CD8-positive, alpha-beta memory T cell (primary cell): ENCODE data around the gene SART3. TPM values are rescaled to one million over a fixed set of nuclear protein-coding genes. Genes with fewer than 3 reads are reported as not detected.

ENCODE experiments used
- CTCF ChIA-PET: fragments of 350-600 bp; sonication (Branson Sonifier 250); formaldehyde crosslinking; loops from one replicate; lab custom pipeline; 2021; ENCODE audit warnings: antibody characterized with exemption; lab: Charles Lee
- POLR2A ChIA-PET: fragments of 350-600 bp; sonication (Branson Sonifier 250); formaldehyde crosslinking; loops from one replicate; lab custom pipeline; 2021; ENCODE audit warnings: antibody characterized with exemption; lab: Charles Lee
- DNase-seq, 5 donors: peaks; one replicate each; pipeline versions ENCODE4 v3.0.0 to v3.0.0-alpha.2; 2020 to 2022; ENCODE audit warnings: mixed read lengths in 1 of 5
- H3K27ac ChIP-seq: one replicate; pipeline ENCODE4 v1.7.0; 2013; ENCODE audit warnings: low read depth, mild to moderate bottlenecking, low read length, moderate library complexity
- H3K27me3 ChIP-seq: 2 replicates; pipeline ENCODE4 v1.7.0; 2013; ENCODE audit warnings: low read length, mild to moderate bottlenecking; ENCODE audit not compliant: insufficient read depth, poor library complexity, severe bottlenecking
- H3K36me3 ChIP-seq: 2 replicates; pipeline ENCODE4 v1.7.0; 2013; ENCODE audit warnings: mild to moderate bottlenecking, low read length, moderate library complexity; ENCODE audit not compliant: insufficient read depth
- H3K4me1 ChIP-seq: 2 replicates; pipeline ENCODE4 v1.7.0; 2013; ENCODE audit warnings: mild to moderate bottlenecking, low read length, moderate library complexity; ENCODE audit not compliant: insufficient read depth
- H3K4me3 ChIP-seq: 2 replicates; pipeline ENCODE4 v1.7.0; 2013; ENCODE audit warnings: mild to moderate bottlenecking, low read length
- H3K9me3 ChIP-seq: 2 replicates; pipeline ENCODE4 v1.7.0; 2013; ENCODE audit warnings: mild to moderate bottlenecking, low read length
- H3K27ac Mint-ChIP-seq, 8 donors: one replicate each; pipeline ENCODE4 v1.8.0; 2020 to 2021; ENCODE audit warnings: mixed read lengths in 8 of 8, mild to moderate bottlenecking in 6 of 8, inconsistent platforms in 3 of 8, moderate library complexity in 3 of 8
- H3K27me3 Mint-ChIP-seq, 2 donors: one replicate each; pipeline ENCODE4 v1.8.0; 2020 to 2021; ENCODE audit warnings: mixed read lengths in 2 of 2, mild to moderate bottlenecking in 1 of 2, moderate library complexity in 1 of 2
- H3K36me3 Mint-ChIP-seq, 3 donors: one replicate each; pipeline ENCODE4 v1.8.0; 2020 to 2021; ENCODE audit warnings: mixed read lengths in 3 of 3, inconsistent platforms in 1 of 3, mild to moderate bottlenecking in 1 of 3
- H3K4me1 Mint-ChIP-seq, 3 donors: one replicate each; pipeline ENCODE4 v1.8.0; 2020 to 2021; ENCODE audit warnings: mixed read lengths in 3 of 3, inconsistent platforms in 1 of 3, mild to moderate bottlenecking in 1 of 3
- H3K4me3 Mint-ChIP-seq, 7 donors: one replicate each; pipeline ENCODE4 v1.8.0; 2020 to 2021; ENCODE audit warnings: mixed read lengths in 7 of 7, mild to moderate bottlenecking in 6 of 7, moderate library complexity in 4 of 7, inconsistent platforms in 2 of 7
- H3K9me3 Mint-ChIP-seq, 5 donors: one replicate each; pipeline ENCODE4 v1.8.0; 2020 to 2022; ENCODE audit warnings: mixed read lengths in 5 of 5, mild to moderate bottlenecking in 3 of 5, moderate library complexity in 2 of 5, inconsistent platforms in 1 of 5
- polyA plus RNA-seq: library from polyadenylated mRNA; unstranded; fragments of 300-500 nt; fragmentation: Illumina TruSeq; gene quantifications from one replicate; pipeline ENCODE4 v1.2.3, GENCODE V29; 2021
- total RNA-seq, 2 experiments: library from RNA; stranded (reverse); gene quantifications; one replicate each; pipeline ENCODE4 v1.2.3, GENCODE V29; 2021

SART3 gene
- total and polyA plus RNA-seq, 3 experiments from 2014 or later, result 40.1 to 82.7 (median 82.4) TPM

DNA sequence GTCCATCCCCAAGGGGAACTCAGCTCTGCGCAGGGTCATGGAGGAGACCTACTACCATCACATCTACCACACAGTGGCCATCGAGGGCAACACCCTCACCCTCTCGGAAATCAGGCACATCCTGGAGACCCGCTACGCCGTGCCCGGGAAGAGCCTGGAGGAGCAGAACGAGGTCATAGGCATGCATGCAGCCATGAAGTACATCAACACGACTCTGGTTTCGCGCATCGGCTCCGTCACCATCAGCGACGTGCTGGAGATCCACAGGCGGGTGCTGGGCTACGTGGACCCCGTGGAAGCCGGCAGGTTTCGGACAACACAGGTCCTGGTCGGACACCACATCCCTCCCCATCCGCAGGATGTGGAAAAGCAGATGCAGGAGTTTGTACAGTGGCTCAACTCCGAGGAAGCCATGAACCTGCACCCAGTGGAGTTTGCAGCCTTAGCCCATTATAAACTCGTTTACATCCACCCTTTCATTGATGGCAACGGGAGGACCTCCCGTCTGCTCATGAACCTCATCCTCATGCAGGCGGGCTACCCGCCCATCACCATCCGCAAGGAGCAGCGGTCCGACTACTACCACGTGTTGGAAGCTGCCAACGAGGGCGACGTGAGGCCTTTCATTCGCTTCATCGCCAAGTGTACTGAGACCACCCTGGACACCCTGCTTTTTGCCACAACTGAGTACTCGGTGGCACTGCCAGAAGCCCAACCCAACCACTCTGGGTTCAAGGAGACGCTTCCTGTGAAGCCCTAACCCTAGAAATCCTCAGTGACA lies 42.1 kb downstream of the SART3 start:
- POLR2A ChIA-PET, result no interaction called here
- Histone ChIP-seq H3K4me1 (peaks cover 8% of the 10 kb centered on the region), H3K9me3 (no peaks in the 10 kb centered on the region), H3K4me3 (no peak overlapping the region), H3K27ac (no peak overlapping the region), H3K36me3 (peaks cover 47% of the 10 kb centered on the region), H3K27me3 (no peaks in the 10 kb centered on the region)
- no peaks in the 10 kb centered on the region for H3K27me3 Mint-ChIP-seq
- DNase-seq, result no peak
- peaks cover 22 to 34% (median 33%) of the 10 kb centered on the region in 3 donors for H3K4me1 Mint-ChIP-seq
- H3K4me3 Mint-ChIP-seq, result peak overlapping the region in 1 of 7 donors; percentile 62
- H3K27ac Mint-ChIP-seq, result peak overlapping the region in 4 of 8 donors; percentile 10 to 76 (median 60)
- CTCF ChIA-PET, result interaction anchor here (1.4 kb wide), 1 partner anchor 12 kb away, joined by 3 read pairs; no protein-coding TSS in a partner anchor
- H3K9me3 Mint-ChIP-seq, result no peaks in the 10 kb centered on the region
- H3K36me3 Mint-ChIP-seq, result peaks cover 0 to 72% (median 6%) of the 10 kb centered on the region in 3 donors

GRCh38 chr12:108518101-108518715 lies 42.8 kb downstream of the SART3 start:
- peaks cover 0 to 65% (median 5%) of the 10 kb centered on the region in 3 donors for H3K36me3 Mint-ChIP-seq
- no peaks in the 10 kb centered on the region for H3K9me3 Mint-ChIP-seq
- H3K27ac ChIP-seq, result no peak overlapping the region
- H3K4me3 Mint-ChIP-seq, result peak overlapping the region in 1 of 7 donors; percentile 62
- H3K36me3 ChIP-seq, result peaks cover 40% of the 10 kb centered on the region
- H3K27ac Mint-ChIP-seq, result peak overlapping the region in 2 of 8 donors; percentile 58 to 63
- DNase-seq, result no peak
- no peak overlapping the region for H3K4me3 ChIP-seq
- CTCF ChIA-PET, result interaction anchor here (1.4 kb wide), 1 partner anchor 13 kb away, joined by 3 read pairs; no protein-coding TSS in a partner anchor
- POLR2A ChIA-PET, result no interaction called here
- H3K27me3 ChIP-seq, result no peaks in the 10 kb centered on the region
- H3K9me3 ChIP-seq, result no peaks in the 10 kb centered on the region
- H3K4me1 Mint-ChIP-seq, result peaks cover 25 to 36% (median 33%) of the 10 kb centered on the region in 3 donors
- H3K27me3 Mint-ChIP-seq, result no peaks in the 10 kb centered on the region
- H3K4me1 ChIP-seq, result peaks cover 8% of the 10 kb centered on the region

- Mint-ChIP-seq H3K4me1 (peaks cover 26 to 36% (median 33%) of the 10 kb centered on the region in 3 donors), H3K27ac (peak overlapping the region in 7 of 8 donors; percentile 37 to 93 (median 73)), H3K27me3 (no peaks in the 10 kb centered on the region), H3K9me3 (no peaks in the 10 kb centered on the region), H3K36me3 (peaks cover 0 to 58% (median 5%) of the 10 kb centered on the region in 3 donors), H3K4me3 (peak overlapping the region in 4 of 7 donors; percentile 11 to 92 (median 31))
- POLR2A ChIA-PET, result no interaction called here
- no peak overlapping the region for H3K27ac ChIP-seq
- CTCF ChIA-PET, result no interaction called here
- peaks cover 33% of the 10 kb centered on the region for H3K36me3 ChIP-seq
- no peak for DNase-seq
- H3K4me3 ChIP-seq, result no peak overlapping the region
- no peaks in the 10 kb centered on the region for H3K9me3 ChIP-seq
- H3K4me1 ChIP-seq, result peaks cover 8% of the 10 kb centered on the region
- H3K27me3 ChIP-seq, result no peaks in the 10 kb centered on the region
Measured at GRCh38 chr12:108517288-108518100, 43.5 kb downstream of the SART3 start.

GRCh38 chr12:108516511-108517275 lies 44.3 kb downstream of the SART3 start:
- Histone ChIP-seq H3K27me3 (no peaks in the 10 kb centered on the region), H3K27ac (no peak overlapping the region), H3K9me3 (no peaks in the 10 kb centered on the region), H3K4me3 (peak overlapping the region; percentile 55), H3K36me3 (peaks cover 27% of the 10 kb centered on the region), H3K4me1 (peaks cover 8% of the 10 kb centered on the region)
- H3K27me3 Mint-ChIP-seq, result peaks cover 0 to 3% of the 10 kb centered on the region in 2 donors
- H3K4me1 Mint-ChIP-seq, result peaks cover 31 to 43% (median 40%) of the 10 kb centered on the region in 3 donors
- DNase-seq, result no peak
- H3K36me3 Mint-ChIP-seq, result peaks cover 0 to 50% (median 5%) of the 10 kb centered on the region in 3 donors
- H3K27ac Mint-ChIP-seq, result peak overlapping the region; percentile 60 to 99 (median 94)
- no peaks in the 10 kb centered on the region for H3K9me3 Mint-ChIP-seq
- H3K4me3 Mint-ChIP-seq, result peak overlapping the region; percentile 92 to 99 (median 95)
- CTCF ChIA-PET, result no interaction called here
- POLR2A ChIA-PET, result no interaction called here

DNA sequence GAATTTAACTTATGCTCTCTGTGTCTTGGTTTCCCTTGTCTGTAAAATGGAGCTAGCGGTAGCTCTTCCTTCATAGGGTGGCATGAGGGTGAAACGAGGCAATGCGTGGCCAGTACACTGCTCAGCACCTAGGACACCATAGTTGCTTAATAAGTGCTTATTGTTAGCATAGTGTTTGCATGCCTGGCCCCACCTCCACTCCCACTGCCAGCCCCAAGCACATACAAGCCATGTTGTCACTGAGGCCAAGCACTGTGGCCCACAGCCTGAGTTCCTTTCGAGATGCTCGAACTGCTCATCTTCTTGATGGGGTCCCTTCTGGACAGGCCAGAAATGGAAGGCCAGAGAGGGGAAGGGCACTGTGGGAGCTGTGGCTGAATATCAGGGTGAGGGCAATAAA lies 45.1 kb downstream of the SART3 start:
- peak overlapping the region; percentile 55 for H3K4me3 ChIP-seq
- H3K4me3 Mint-ChIP-seq, result peak overlapping the region; percentile 92 to 99 (median 95)
- H3K36me3 ChIP-seq, result peaks cover 19% of the 10 kb centered on the region
- POLR2A ChIA-PET, result interaction anchor here (0.6 to 0.8 kb wide), 3 partner anchors 16 to 1625 kb away, joined by 3 to 4 read pairs (median 3); no protein-coding TSS in a partner anchor
- H3K9me3 Mint-ChIP-seq, result no peaks in the 10 kb centered on the region
- H3K4me1 Mint-ChIP-seq, result peaks cover 32 to 47% (median 44%) of the 10 kb centered on the region in 3 donors
- no peaks in the 10 kb centered on the region for H3K27me3 ChIP-seq
- CTCF ChIA-PET, result no interaction called here
- H3K27ac ChIP-seq, result peak overlapping the region; percentile 70
- peaks cover 8% of the 10 kb centered on the region for H3K4me1 ChIP-seq
- peaks cover 0 to 42% (median 5%) of the 10 kb centered on the region in 3 donors for H3K36me3 Mint-ChIP-seq
- DNase-seq, result no peak
- peaks cover 0 to 5% of the 10 kb centered on the region in 2 donors for H3K27me3 Mint-ChIP-seq
- H3K27ac Mint-ChIP-seq, result peak overlapping the region; percentile 60 to 99 (median 95)
- no peaks in the 10 kb centered on the region for H3K9me3 ChIP-seq

GRCh38 chr12:108514973-108515814 lies 45.8 kb downstream of the SART3 start, which contains the start of gene FICD:
Gene FICD (plus strand): TSS chr12:108515277. CDS start chr12:108516973, 1,696 bp downstream.
- Histone ChIP-seq H3K9me3 (no peaks in the 10 kb centered on the region), H3K4me1 (peaks cover 8% of the 10 kb centered on the region), H3K36me3 (peaks cover 12% of the 10 kb centered on the region), H3K27me3 (no peaks in the 10 kb centered on the region), H3K27ac (peak within 1 kb of the TSS; percentile 70), H3K4me3 (peak within 1 kb of the TSS; percentile 55)
- CTCF ChIA-PET, result no interaction called here
- Mint-ChIP-seq H3K36me3 (peaks cover 0 to 35% (median 3%) of the 10 kb centered on the region in 3 donors), H3K9me3 (no peaks in the 10 kb centered on the region), H3K27ac (peak within 1 kb of the TSS; percentile 60 to 99 (median 95)), H3K27me3 (peaks cover 0 to 5% of the 10 kb centered on the region in 2 donors), H3K4me1 (peaks cover 32 to 46% (median 41%) of the 10 kb centered on the region in 3 donors), H3K4me3 (peak within 1 kb of the TSS; percentile 92 to 99 (median 95))
- peak; percentile 98 to 100 (median 99) for DNase-seq
- POLR2A ChIA-PET, result interaction anchor here (0.6 to 1.0 kb wide), 4 partner anchors 17 to 1624 kb away, joined by 3 to 4 read pairs (median 4); partner anchors contain the start of gene ISCU
